GM12873 (cell line): Measurements from ENCODE around the gene CEP128.

Source experiments
- TF ChIP-seq, protein P1 (sequence below): IDR thresholded peaks from 2 replicates; pipeline ENCODE4 v1.5.1; 2012; ENCODE audit warnings: low read depth, mild to moderate bottlenecking, moderate library complexity, low read length, control low read depth; ENCODE audit not compliant: insufficient read depth; ENCODE audit errors: missing control alignments

CEP128 gene

GRCh38 chr14:80602946-80603345, 338.6 kb downstream of the CEP128 start:
- TF ChIP-seq, protein P1, sequence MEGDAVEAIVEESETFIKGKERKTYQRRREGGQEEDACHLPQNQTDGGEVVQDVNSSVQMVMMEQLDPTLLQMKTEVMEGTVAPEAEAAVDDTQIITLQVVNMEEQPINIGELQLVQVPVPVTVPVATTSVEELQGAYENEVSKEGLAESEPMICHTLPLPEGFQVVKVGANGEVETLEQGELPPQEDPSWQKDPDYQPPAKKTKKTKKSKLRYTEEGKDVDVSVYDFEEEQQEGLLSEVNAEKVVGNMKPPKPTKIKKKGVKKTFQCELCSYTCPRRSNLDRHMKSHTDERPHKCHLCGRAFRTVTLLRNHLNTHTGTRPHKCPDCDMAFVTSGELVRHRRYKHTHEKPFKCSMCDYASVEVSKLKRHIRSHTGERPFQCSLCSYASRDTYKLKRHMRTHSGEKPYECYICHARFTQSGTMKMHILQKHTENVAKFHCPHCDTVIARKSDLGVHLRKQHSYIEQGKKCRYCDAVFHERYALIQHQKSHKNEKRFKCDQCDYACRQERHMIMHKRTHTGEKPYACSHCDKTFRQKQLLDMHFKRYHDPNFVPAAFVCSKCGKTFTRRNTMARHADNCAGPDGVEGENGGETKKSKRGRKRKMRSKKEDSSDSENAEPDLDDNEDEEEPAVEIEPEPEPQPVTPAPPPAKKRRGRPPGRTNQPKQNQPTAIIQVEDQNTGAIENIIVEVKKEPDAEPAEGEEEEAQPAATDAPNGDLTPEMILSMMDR: no peak

DNA sequence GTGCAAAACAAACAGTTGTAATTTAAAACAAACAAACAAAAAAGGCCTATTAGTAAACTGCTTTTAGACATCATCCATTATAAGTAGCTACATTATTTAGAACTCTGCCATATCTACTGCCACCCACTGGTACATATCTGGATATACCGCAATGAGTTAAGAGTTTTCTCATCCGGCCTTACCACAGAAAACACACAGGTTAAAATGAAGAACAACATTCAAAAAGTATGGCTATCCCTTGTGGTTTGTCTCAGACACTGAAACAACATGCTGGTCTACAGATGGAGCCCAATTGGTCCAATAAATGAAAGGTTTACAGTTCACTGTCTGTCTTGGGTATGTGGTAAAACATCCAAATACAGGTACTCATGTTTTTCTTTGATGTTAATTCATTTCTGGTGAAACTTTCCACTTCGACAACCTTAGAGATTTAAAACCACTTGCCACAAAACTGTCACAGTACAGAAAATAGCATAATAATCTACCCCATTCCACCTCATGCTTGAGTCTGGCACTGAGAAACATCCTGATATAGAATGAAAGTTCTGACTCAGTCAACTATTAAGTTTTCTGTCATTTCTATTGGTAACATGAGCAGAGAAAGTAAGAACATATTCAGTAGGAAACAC, 354.3 kb downstream of the CEP128 start:
- TF ChIP-seq, protein P1: peak; percentile 51

GRCh38 chr14:80586131-80586530, 355.4 kb downstream of the CEP128 start:
- TF ChIP-seq, protein P1: no peak

DNA sequence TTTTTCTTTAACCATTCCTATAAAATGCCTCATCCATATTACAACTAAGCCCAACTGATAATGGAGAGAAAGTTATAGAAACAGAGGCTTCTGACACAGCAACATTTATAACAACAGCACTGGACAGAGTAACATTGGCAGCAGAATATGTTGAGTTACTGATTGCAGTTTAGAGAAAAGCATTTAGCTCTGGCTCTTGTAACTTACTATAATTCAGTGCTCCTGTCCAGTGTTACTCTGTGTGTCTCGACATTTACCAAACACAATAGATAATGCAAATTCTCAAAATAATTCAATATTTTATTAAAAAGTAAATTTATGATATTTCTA, 356.1 kb downstream of the CEP128 start:
- TF ChIP-seq, protein P1: no peak

GRCh38 chr14:80584744-80585505, 356.6 kb downstream of the CEP128 start:
- TF ChIP-seq, protein P1: no peak

GRCh38 chr14:80577599-80577998, 363.9 kb downstream of the CEP128 start:
- TF ChIP-seq, protein P1: no peak

- TF ChIP-seq, protein P1: no peak
Measured at GRCh38 chr14:80576401-80576800, 365.1 kb downstream of the CEP128 start.
